CD8-positive, alpha-beta memory T cell (primary cell): ENCODE measurements around the gene SIX5. TPM values are rescaled to one million over a fixed set of nuclear protein-coding genes. Genes with fewer than 3 reads are reported as not detected.

Experiments used
- CTCF ChIA-PET: fragments of 350-600 bp; sonication (Branson Sonifier 250); formaldehyde crosslinking; loops from one replicate; lab custom pipeline; 2021; ENCODE audit warnings: antibody characterized with exemption; lab: Charles Lee
- POLR2A ChIA-PET: fragments of 350-600 bp; sonication (Branson Sonifier 250); formaldehyde crosslinking; loops from one replicate; lab custom pipeline; 2021; ENCODE audit warnings: antibody characterized with exemption; lab: Charles Lee
- DNase-seq, 5 donors: peaks; one replicate each; pipeline versions ENCODE4 v3.0.0 to v3.0.0-alpha.2; 2020 to 2022; ENCODE audit warnings: mixed read lengths in 1 of 5
- H3K27ac ChIP-seq: one replicate; pipeline ENCODE4 v1.7.0; 2013; ENCODE audit warnings: low read depth, mild to moderate bottlenecking, low read length, moderate library complexity
- H3K27me3 ChIP-seq: 2 replicates; pipeline ENCODE4 v1.7.0; 2013; ENCODE audit warnings: low read length, mild to moderate bottlenecking; ENCODE audit not compliant: insufficient read depth, poor library complexity, severe bottlenecking
- H3K36me3 ChIP-seq: 2 replicates; pipeline ENCODE4 v1.7.0; 2013; ENCODE audit warnings: mild to moderate bottlenecking, low read length, moderate library complexity; ENCODE audit not compliant: insufficient read depth
- H3K4me1 ChIP-seq: 2 replicates; pipeline ENCODE4 v1.7.0; 2013; ENCODE audit warnings: mild to moderate bottlenecking, low read length, moderate library complexity; ENCODE audit not compliant: insufficient read depth
- H3K4me3 ChIP-seq: 2 replicates; pipeline ENCODE4 v1.7.0; 2013; ENCODE audit warnings: mild to moderate bottlenecking, low read length
- H3K9me3 ChIP-seq: 2 replicates; pipeline ENCODE4 v1.7.0; 2013; ENCODE audit warnings: mild to moderate bottlenecking, low read length
- H3K27ac Mint-ChIP-seq, 8 donors: one replicate each; pipeline ENCODE4 v1.8.0; 2020 to 2021; ENCODE audit warnings: mixed read lengths in 8 of 8, mild to moderate bottlenecking in 6 of 8, inconsistent platforms in 3 of 8, moderate library complexity in 3 of 8
- H3K27me3 Mint-ChIP-seq, 2 donors: one replicate each; pipeline ENCODE4 v1.8.0; 2020 to 2021; ENCODE audit warnings: mixed read lengths in 2 of 2, mild to moderate bottlenecking in 1 of 2, moderate library complexity in 1 of 2
- H3K36me3 Mint-ChIP-seq, 3 donors: one replicate each; pipeline ENCODE4 v1.8.0; 2020 to 2021; ENCODE audit warnings: mixed read lengths in 3 of 3, inconsistent platforms in 1 of 3, mild to moderate bottlenecking in 1 of 3
- H3K4me1 Mint-ChIP-seq, 3 donors: one replicate each; pipeline ENCODE4 v1.8.0; 2020 to 2021; ENCODE audit warnings: mixed read lengths in 3 of 3, inconsistent platforms in 1 of 3, mild to moderate bottlenecking in 1 of 3
- H3K4me3 Mint-ChIP-seq, 7 donors: one replicate each; pipeline ENCODE4 v1.8.0; 2020 to 2021; ENCODE audit warnings: mixed read lengths in 7 of 7, mild to moderate bottlenecking in 6 of 7, moderate library complexity in 4 of 7, inconsistent platforms in 2 of 7
- H3K9me3 Mint-ChIP-seq, 5 donors: one replicate each; pipeline ENCODE4 v1.8.0; 2020 to 2022; ENCODE audit warnings: mixed read lengths in 5 of 5, mild to moderate bottlenecking in 3 of 5, moderate library complexity in 2 of 5, inconsistent platforms in 1 of 5
- polyA plus RNA-seq: library from polyadenylated mRNA; unstranded; fragments of 300-500 nt; fragmentation: Illumina TruSeq; gene quantifications from one replicate; pipeline ENCODE4 v1.2.3, GENCODE V29; 2021
- total RNA-seq, 2 experiments: library from RNA; stranded (reverse); gene quantifications; one replicate each; pipeline ENCODE4 v1.2.3, GENCODE V29; 2021

Gene SIX5
- total and polyA plus RNA-seq, 3 experiments from 2014 or later, result 0.23 to 2.6 (median 2.5) TPM

- CTCF ChIA-PET, result interaction anchor here (0.8 to 1.0 kb wide), 2 partner anchors 13 to 14 kb away, joined by 3 to 4 read pairs; partner anchors contain the start of gene SIX5
- peaks cover 6 to 36% (median 8%) of the 10 kb centered on the region in 3 donors for H3K36me3 Mint-ChIP-seq
- POLR2A ChIA-PET, result interaction anchor here (0.6 to 1.1 kb wide), 4 partner anchors 12 to 604 kb away, joined by 3 to 4 read pairs (median 4); partner anchors contain the start of gene SIX5
Measured at GRCh38 chr19:45782820-45783785, 14.1 kb upstream of the SIX5 start.

DNA sequence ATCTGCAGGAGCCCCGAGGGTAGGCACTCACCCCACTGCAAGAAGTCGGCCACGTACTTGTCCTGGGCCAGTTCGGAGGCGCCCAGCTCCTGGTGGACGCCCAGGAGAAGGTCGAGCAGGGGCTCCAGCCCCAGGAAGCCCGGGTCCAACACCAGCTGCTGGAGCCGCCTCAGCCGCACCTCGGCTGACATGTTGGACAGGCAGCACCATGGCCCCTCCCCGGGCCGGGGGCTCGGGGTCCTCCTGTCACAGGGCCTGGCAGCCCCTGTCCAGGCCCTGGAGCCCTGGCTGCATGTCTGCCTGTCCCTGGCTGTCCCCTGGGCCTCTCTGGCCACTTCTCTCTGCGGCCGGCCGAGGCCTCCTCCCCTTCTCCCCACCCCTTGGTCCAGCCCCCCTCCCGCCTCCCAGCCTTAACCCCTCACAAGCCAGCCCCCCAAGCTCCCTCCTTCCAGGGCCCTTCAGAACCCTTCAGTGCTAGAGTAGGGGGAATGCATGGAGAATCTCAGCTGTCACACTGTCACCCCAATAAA is 13.2 kb upstream of the SIX5 start, which contains the start of gene DMPK:
Gene DMPK (minus strand): TSS at position 329 of the 530 bp plus-strand sequence. CDS start 138 bp downstream, at position 191.
- DNase-seq, result no peak
- no peak within 1 kb of the TSS for H3K27ac Mint-ChIP-seq
- H3K4me1 ChIP-seq, result peaks cover 20% of the 10 kb centered on the region
- H3K9me3 ChIP-seq, result no peaks in the 10 kb centered on the region
- ChIA-PET CTCF (interaction anchor here (0.6 to 1.1 kb wide), 2 partner anchors 13 to 35 kb away, joined by 3 to 5 read pairs; no protein-coding TSS in a partner anchor), POLR2A (interaction anchor here (0.6 to 1.2 kb wide), 4 partner anchors 12 to 603 kb away, joined by 3 to 4 read pairs (median 4); partner anchors contain the start of gene SIX5)
- no peak within 1 kb of the TSS for H3K4me3 Mint-ChIP-seq
- H3K4me3 ChIP-seq, result no peak within 1 kb of the TSS
- no peaks in the 10 kb centered on the region for H3K9me3 Mint-ChIP-seq
- peaks cover 5% of the 10 kb centered on the region for H3K27me3 ChIP-seq
- peaks cover 18 to 24% (median 18%) of the 10 kb centered on the region in 3 donors for H3K4me1 Mint-ChIP-seq
- peaks cover 8 to 21% of the 10 kb centered on the region in 2 donors for H3K27me3 Mint-ChIP-seq
- H3K27ac ChIP-seq, result no peak within 1 kb of the TSS
- no peaks in the 10 kb centered on the region for H3K36me3 ChIP-seq
- peaks cover 0 to 34% (median 7%) of the 10 kb centered on the region in 3 donors for H3K36me3 Mint-ChIP-seq

More at GRCh38 chr19:45782820-45783785, 14.1 kb upstream of the SIX5 start:
- Histone ChIP-seq H3K36me3 (no peaks in the 10 kb centered on the region), H3K9me3 (no peaks in the 10 kb centered on the region), H3K27me3 (peaks cover 5% of the 10 kb centered on the region), H3K4me1 (peaks cover 20% of the 10 kb centered on the region), H3K27ac (no peak overlapping the region), H3K4me3 (no peak overlapping the region)
- peaks cover 19 to 24% (median 20%) of the 10 kb centered on the region in 3 donors for H3K4me1 Mint-ChIP-seq
- peak overlapping the region in 1 of 8 donors; percentile 14 for H3K27ac Mint-ChIP-seq
- H3K9me3 Mint-ChIP-seq, result no peaks in the 10 kb centered on the region
- peaks cover 8 to 21% of the 10 kb centered on the region in 2 donors for H3K27me3 Mint-ChIP-seq
- no peak overlapping the region for H3K4me3 Mint-ChIP-seq
- DNase-seq, result no peak

- CTCF ChIA-PET, result interaction anchor here (0.6 to 1.1 kb wide), 2 partner anchors 12 to 35 kb away, joined by 3 to 5 read pairs; no protein-coding TSS in a partner anchor
- Mint-ChIP-seq H3K27me3 (peaks cover 8 to 21% of the 10 kb centered on the region in 2 donors), H3K27ac (no peak overlapping the region), H3K9me3 (no peaks in the 10 kb centered on the region), H3K4me3 (no peak overlapping the region), H3K4me1 (peaks cover 18 to 24% (median 18%) of the 10 kb centered on the region in 3 donors), H3K36me3 (peaks cover 2 to 34% (median 14%) of the 10 kb centered on the region in 3 donors)
- POLR2A ChIA-PET, result interaction anchor here (1.2 kb wide), 1 partner anchor 11 kb away, joined by 4 read pairs; no protein-coding TSS in a partner anchor
- H3K4me3 ChIP-seq, result no peak overlapping the region
- H3K4me1 ChIP-seq, result peaks cover 20% of the 10 kb centered on the region
- no peaks in the 10 kb centered on the region for H3K9me3 ChIP-seq
- H3K27me3 ChIP-seq, result peaks cover 5% of the 10 kb centered on the region
- no peak overlapping the region for H3K27ac ChIP-seq
- DNase-seq, result no peak
- no peaks in the 10 kb centered on the region for H3K36me3 ChIP-seq
Measured at GRCh38 chr19:45781214-45782161, 12.4 kb upstream of the SIX5 start.

DNA sequence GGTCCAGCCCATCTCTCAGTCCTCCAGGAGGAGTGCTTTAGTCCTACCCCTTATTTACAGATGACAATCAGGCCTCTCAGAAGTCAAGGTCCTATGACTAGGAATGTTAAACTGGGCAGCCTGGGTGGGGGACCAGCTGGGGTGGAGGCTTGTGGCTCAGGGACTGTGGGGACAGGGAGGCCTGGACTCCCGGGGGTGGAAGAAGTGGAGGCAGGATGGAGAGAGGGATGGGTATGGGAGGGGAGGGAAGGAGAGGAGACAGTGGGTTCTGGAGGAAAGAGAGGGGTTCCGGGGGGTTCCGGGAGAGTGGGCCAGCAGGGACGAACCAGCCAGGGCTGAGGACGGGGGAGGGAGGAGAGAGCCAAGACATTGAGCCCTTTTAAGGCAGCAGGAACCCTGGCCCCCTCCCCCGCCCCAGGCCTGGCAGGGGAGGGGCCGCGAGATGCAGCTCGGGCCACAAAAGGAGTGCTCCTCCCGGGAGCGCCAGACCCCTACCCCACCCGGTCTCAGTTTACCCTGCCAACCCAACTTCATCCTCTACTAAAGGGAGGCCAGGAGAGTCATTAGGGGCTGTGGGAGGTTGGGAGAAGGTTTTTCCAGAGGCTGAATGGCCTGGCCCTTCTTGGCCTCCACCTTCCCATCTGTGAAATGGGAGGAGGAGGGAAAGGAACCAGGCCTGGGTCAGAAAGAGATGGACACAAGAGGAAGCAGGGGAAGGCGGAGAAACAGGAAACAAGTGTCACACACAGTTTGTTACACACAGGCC is 11.6 kb upstream of the SIX5 start:
- H3K4me1 ChIP-seq, result peaks cover 20% of the 10 kb centered on the region
- Mint-ChIP-seq H3K9me3 (no peaks in the 10 kb centered on the region), H3K4me1 (peaks cover 18 to 24% (median 18%) of the 10 kb centered on the region in 3 donors), H3K27ac (peak overlapping the region in 2 of 8 donors; percentile 29 to 52), H3K4me3 (no peak overlapping the region), H3K27me3 (peaks cover 11 to 21% of the 10 kb centered on the region in 2 donors), H3K36me3 (peaks cover 2 to 32% (median 14%) of the 10 kb centered on the region in 3 donors)
- H3K27ac ChIP-seq, result no peak overlapping the region
- CTCF ChIA-PET, result no interaction called here
- H3K27me3 ChIP-seq, result peaks cover 5% of the 10 kb centered on the region
- POLR2A ChIA-PET, result interaction anchor here (1.2 kb wide), 1 partner anchor 10 kb away, joined by 4 read pairs; no protein-coding TSS in a partner anchor
- no peaks in the 10 kb centered on the region for H3K36me3 ChIP-seq
- no peak overlapping the region for H3K4me3 ChIP-seq
- H3K9me3 ChIP-seq, result no peaks in the 10 kb centered on the region
- DNase-seq, result no peak

DNA sequence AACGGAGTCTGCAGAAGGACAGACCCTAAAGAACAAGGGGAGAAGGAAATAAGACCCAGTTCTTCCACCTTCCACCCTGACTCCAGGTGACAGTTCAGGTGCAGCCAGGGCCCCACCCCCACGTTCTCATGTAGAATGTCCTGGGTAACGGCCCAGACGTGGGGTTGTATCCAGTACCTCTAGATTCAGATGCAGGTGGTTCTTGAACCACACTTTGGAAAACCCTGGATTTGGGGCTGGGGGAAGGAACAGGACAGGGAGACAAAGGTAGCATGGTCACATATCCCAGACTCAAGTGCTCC is 11.0 kb upstream of the SIX5 start:
- peak overlapping the region in 2 of 7 donors; percentile 9 to 83 for H3K4me3 Mint-ChIP-seq
- H3K27ac Mint-ChIP-seq, result peak overlapping the region in 1 of 8 donors; percentile 29
- Histone ChIP-seq H3K4me1 (peaks cover 20% of the 10 kb centered on the region), H3K27ac (no peak overlapping the region), H3K36me3 (no peaks in the 10 kb centered on the region), H3K27me3 (peaks cover 5% of the 10 kb centered on the region), H3K9me3 (no peaks in the 10 kb centered on the region), H3K4me3 (no peak overlapping the region)
- CTCF ChIA-PET, result interaction anchor here (2.4 kb wide), 1 partner anchor 10 kb away, joined by 15 read pairs; the partner anchor contains the start of gene SIX5
- peaks cover 18 to 24% (median 18%) of the 10 kb centered on the region in 3 donors for H3K4me1 Mint-ChIP-seq
- no peaks in the 10 kb centered on the region for H3K9me3 Mint-ChIP-seq
- peaks cover 2 to 27% (median 14%) of the 10 kb centered on the region in 3 donors for H3K36me3 Mint-ChIP-seq
- DNase-seq, result no peak
- peaks cover 11 to 21% of the 10 kb centered on the region in 2 donors for H3K27me3 Mint-ChIP-seq
- POLR2A ChIA-PET, result no interaction called here

DNA sequence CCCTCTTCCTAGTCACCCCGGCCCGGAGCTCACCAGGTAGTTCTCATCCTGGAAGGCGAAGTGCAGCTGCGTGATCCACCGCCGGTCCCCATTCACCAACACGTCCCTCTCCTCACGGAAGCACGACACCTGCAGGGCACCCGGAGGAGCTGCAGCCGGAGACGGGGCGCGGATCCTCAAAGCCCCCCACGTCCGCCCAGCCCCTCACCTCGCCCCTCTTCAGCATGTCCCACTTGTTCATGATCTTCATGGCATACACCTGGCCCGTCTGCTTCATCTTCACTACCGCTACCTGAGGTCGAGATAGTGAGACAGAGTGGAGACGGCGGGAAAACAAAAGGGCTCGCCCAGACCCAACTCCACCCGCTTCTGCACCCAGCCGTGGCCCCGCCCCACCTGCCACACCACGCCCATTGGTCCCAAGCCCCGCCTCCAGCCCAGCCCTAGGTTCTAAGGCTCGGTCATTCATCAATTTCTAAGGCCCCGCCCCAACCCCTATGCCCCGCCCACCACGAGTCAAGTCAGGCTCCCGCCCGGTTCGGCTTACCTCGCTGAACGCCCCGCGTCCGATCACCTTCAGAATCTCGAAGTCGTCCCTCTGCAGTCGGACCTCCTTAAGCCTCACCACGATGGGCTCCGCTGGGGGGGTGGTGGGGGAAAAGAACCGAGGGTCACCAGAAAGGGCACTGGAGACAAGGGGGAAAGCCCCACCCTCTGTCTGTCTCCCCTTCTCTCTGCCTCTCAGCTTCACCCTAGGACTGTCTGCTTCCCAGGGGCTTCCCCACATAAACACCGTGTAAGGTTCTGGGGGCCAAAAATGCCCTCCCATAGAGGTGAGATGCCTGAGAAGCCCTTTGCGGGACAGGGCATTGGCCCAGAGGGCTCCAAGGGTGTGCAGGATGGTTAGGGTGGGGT is 10.4 kb upstream of the SIX5 start:
- Mint-ChIP-seq H3K9me3 (no peaks in the 10 kb centered on the region), H3K27me3 (peaks cover 11 to 21% of the 10 kb centered on the region in 2 donors), H3K4me3 (peak overlapping the region in 6 of 7 donors; percentile 78 to 93 (median 84)), H3K4me1 (peaks cover 18 to 24% (median 18%) of the 10 kb centered on the region in 3 donors), H3K27ac (peak overlapping the region in 5 of 8 donors; percentile 0 to 84 (median 67)), H3K36me3 (peaks cover 2 to 26% (median 14%) of the 10 kb centered on the region in 3 donors)
- Histone ChIP-seq H3K27ac (no peak overlapping the region), H3K27me3 (peaks cover 5% of the 10 kb centered on the region), H3K36me3 (no peaks in the 10 kb centered on the region), H3K4me3 (peak overlapping the region; percentile 46), H3K9me3 (no peaks in the 10 kb centered on the region), H3K4me1 (peaks cover 20% of the 10 kb centered on the region)
- peak; percentile 60 to 83 (median 81) for DNase-seq
- POLR2A ChIA-PET, result interaction anchor here (1.2 kb wide), 1 partner anchor 10 kb away, joined by 14 read pairs; the partner anchor contains the start of gene SIX5
- CTCF ChIA-PET, result interaction anchor here (1.0 to 2.4 kb wide), 6 partner anchors 10 to 69 kb away, joined by 3 to 15 read pairs (median 4); partner anchors contain the start of genes DMWD and SIX5
